CD4-positive, alpha-beta T cell treated with Interleukin-6 for 4 hours (primary cell): ENCODE data around the gene MTURN.
"Not testable (repeated sequence)": the region's sequence is repeated elsewhere in the genome, so short reads cannot be mapped to it uniquely, and the experiment has no call there.

Experiments
- DNase-seq: peaks from one replicate; pipeline ENCODE4 v3.0.0-alpha.2; 2020; ENCODE audit warnings: mixed read lengths

MTURN gene

DNA sequence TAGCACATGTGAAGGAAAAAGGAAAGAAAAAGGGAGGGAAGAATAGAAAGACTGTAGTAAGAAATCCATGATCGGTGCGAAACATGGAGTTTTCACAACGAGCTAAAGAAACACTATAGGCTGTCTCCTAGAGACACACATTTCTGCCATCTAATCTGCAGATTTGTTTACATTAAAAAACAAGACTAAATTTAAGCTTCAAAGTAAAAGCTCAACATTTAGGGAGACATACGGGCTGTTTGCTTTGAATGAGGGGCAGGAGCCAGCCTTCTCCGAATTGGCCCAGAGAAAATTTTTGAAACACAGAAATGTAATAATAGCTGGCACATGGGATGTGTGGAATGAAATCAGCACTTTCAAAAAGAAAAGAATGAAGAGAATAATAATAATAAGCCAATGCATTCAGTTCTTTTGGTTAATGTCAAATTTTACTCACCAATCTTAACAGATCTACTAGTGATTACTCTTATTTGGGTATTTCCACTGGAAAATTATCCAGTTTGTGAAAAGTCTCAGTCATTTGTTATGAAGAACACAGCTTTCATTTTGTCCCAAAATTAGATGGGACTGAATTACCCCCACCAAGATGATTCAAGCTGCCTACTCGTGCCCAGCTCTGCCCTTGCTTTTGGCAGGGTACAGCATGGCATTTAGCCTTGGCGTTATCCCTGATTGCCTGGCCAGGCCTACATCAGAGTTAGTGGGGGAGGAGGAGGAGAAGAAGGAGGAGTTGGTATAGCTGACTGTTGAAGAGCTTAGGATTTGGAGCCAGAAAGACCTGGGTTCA lies 47.1 kb downstream of the MTURN start:
- no peak for DNase-seq

DNA sequence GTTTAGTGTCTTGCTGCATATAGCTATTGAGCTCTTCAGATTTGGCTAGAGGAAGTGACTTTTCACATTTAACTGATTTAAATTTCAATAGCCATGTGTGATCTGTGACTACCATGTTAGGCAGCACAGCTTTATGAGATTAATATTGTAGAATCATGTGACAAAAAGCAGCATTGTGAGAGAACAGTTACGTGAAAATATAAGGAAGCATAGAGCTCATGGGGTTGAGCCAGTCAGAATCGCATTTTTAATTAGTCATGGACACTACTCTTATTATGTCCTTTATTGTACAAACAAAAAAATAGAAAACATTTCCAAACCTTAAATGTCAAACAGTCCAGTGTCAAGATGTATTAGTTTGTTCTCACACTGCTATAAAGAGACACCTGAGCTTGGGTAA lies 48.0 kb downstream of the MTURN start:
- DNase-seq = no peak

DNA sequence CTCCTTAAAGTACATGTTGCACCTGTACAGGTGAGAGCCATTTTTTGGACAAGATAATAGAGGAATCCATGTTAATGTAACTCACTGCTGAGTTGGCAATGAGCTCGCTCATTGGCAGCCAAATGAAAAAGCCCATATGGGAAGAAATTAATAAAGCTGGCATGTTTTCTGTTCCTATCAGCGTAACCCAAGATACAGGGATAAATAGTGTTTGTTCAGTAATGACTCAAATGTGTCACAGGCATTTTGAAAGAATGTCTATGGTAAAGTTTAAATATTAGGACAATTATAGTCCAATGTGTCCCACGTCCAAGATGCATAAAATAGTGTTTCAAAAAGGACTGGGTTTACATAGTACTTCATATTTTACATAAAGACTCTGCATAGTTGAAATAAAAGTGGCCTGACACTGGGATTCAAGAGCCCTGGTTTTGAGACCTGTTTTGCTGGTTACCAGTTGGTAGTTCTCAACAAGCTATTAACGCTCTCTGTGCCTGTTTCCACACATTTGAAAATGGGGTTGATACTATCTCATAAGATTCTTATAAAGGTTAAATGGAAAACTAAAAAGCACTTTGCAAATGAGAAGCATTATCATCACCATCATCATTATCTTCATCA lies 49.1 kb downstream of the MTURN start:
- no peak for DNase-seq

DNA sequence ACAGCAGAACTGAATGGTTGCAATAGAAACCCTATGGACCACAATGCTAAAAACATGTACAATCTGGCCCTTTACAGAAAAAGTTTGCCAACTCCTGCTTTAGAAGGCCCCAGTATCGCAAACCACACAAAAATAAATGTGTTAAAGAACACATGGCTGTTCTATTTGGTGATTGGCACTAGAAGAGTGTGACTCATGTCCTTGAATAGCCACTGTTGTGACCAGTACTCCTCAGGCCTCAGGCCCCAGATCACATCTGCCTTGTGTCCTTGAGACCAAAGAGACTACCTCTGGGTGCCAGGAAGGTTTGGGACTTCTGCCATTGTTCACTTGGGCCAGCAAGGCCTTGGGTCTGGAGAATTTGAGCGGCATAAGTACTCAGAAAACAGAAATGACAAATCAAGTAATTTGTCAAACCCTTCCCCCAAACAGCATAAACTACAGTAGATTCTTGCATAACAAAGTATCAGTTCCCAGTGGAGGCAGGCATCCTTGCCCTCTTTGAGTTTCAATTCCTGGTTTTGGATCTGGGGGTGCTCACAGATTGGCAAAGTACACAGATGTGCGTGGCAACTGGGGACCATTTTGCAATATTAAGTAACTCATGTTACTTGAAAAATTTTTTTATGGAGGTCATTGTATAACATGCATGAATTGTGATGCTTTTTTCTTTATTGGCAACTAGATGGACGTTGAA lies 50.2 kb downstream of the MTURN start:
- DNase-seq = no peak

DNA sequence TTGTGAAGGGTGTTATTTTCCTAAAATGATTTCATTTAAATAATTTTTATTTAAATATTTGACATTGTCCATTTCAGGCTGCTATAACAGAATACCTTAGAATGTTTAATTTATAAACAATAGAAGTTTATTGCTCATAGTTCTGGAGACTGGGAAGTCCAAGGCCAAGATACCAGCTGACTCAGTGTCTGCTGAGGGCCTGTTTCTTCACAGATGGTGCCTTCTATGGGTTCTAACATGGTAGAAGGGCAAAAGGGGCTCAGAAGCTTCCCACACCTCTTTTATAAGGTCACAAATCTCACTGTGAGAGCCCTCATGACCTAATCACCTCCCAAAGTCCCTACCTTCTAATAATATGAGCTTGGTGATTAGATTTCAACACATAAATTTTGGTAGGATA lies 50.7 kb downstream of the MTURN start:
- no peak for DNase-seq

DNA sequence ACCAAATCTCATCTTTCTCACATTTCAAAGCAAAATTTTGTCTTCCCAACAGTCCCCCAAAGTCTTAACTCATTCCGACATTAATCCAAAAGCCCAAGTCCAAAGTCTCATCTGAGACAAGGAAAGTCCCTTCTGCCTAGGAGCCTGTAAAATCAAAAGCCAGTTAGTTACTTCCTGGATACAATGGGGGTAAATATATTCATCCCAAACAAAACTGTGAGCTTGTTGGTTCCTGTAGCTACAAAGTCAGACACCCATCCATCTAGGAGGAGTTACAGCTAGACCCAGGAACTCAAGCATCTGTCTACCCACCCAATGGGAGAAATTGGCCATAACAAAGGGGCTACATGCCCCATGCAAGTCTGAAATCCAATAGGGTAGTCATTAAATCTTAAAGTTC lies 51.9 kb downstream of the MTURN start:
- DNase-seq = no peak

DNA sequence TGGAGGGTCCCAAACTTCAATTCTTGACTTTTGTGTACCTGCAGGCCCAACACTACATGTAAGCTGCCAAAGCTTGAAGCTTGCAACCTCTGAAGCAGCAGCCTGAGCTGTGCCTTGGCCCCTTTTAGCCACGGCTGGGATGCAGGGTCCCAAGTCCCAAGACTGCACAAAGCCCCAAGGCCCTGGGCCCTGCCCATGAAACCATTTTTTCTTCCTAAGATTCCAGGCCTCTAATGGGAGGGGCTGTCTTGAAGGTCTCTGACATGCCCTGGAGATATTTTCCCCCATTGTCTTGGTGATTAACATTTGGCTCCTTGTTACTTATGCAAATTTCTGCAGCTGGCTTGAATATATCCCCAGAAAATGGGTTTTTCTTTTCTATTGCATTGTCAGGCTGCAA lies 52.7 kb downstream of the MTURN start:
- DNase-seq = no peak

DNA sequence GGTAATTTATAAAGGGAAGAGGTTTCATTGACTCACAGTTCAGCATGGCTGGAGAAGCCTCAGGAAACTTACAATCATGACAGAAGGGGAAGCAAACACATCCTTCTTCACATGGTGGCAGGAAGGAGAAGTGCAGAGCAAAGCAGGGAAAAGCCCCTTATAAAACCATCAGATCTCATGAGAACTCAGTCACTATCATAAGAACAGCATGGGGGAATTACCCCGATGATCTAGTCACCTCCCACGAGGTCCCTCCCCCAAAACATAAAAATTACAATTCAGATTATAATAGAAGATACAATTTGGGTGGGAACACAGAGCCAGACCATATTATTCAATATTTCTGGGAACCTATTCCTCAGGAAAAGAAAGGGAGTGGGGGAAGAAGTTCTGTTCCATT lies 53.6 kb downstream of the MTURN start:
- not testable (repeated sequence) for DNase-seq

DNA sequence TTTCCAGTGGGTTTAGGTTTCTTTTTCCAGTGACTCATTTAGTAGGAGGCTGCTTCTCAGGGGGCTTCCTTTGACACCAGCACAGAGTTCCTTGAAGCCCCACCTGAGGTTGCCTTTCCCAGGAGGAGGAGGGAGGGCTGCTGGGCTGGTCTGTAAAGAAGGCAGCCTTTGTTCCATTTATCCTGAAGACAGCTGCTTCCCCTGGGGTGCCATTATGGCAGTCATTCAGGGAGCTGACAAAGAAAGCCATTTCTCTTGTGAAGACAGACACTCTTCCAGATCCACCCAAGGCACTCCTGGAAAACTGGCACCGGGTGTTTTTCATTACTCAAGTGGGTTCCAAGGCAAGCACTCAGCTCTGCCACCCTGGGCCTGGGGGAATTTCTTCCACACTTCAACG lies 54.0 kb downstream of the MTURN start:
- DNase-seq = no peak

DNA sequence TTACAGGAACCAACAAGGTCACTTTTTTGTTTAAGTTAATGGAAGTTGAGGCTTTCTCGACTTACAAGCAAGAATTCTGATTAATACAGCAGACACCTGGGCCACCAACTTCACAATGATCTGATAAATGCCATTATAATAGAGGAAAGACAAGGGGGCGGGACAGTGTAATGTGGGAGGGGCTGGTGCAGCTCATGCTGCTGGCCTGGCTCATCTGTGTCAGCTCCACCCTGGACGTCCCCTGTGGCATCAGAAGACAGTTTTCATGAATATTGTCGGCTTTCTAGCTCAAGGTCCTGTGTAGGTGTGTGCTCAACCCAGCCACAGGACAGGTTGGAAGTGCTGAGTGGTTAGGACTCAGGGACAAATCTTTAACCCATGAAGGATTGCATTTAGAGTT lies 57.0 kb downstream of the MTURN start:
- no peak for DNase-seq

DNA sequence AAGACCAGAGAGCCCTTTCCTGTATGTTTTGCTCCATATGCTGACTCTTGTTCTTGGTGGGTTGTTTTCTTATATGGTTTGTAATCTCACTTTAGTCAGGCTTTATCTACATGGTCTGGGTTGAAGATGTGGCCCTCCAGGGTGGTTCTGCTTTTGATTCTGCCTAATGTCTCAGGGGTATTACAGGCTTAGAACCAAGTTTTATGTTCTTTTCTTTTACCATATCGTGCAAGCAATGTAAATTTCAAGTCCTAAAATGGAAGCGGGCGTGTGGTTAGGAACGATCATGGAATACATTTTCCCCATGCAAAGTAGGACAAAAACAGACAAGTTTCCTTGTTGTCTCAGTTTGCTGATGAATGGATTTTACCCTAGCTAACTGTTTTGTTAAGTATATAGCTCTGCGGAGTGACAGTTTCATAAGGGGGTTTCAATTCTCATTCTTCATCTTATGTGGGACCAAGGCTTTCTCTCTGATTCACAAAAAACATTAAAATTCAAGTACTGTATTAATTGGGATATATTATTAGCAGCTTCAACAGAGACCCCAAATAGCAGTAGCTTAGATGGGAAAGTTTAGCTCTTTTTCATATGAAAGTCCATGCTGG lies 58.7 kb downstream of the MTURN start:
- no peak for DNase-seq

DNA sequence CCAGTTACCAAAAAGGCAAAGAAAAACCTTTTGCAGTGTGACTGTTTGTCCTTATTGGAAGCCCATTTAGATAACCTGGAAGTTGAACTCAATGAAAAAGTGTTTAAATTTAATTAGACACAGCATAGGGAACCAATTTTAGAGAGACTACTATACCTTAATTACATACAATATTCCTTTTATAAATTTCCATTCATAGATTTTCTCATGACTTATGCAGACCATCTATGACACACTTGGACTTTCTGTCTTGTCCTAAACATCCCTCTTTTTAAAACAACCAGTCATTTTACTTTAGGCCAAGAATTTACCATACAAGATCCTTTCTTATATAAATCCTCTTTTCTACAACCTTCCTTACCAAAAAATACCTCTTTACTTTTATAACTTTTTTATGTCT lies 61.6 kb downstream of the MTURN start:
- no peak for DNase-seq

DNA sequence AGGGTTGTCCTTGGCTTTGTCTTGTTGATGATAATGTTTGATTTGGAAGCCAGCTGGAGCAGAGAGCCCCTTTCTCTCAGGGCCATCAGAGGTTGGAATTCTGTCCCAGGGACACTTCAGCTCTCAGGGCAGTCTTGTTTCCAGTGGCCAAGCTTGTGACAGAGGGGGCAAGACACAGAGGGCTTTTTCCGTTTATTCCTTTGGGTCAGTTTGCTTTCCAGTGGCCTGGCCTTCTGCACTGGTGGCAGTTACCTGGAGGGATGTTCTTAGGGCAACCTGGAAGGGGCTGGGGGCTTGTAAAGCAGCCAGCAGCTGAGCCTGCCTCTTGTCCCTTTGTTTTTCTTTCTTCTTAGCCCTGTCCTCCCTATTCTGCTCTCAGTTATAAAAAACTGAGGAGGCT lies 62.7 kb downstream of the MTURN start:
- no peak for DNase-seq

DNA sequence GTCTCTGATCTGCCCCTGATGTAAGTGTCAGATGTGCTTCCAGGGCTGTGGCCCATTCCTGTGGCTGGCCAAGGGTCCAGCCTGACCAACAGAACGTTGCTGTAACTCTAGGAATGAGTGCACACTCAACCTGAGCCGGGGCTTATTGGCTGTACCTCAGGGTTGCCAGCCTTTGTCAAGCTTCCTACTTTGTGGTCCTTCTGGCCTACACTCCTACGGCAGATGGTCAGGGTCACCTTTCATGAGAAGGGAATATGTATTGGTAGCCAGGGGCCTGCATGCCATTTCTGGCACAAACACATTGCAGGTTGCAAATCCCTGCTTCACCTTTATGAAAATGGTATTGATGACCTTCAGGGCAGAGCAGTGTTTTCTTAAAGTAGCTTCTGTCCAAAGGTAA lies 64.5 kb downstream of the MTURN start:
- DNase-seq = no peak

DNA sequence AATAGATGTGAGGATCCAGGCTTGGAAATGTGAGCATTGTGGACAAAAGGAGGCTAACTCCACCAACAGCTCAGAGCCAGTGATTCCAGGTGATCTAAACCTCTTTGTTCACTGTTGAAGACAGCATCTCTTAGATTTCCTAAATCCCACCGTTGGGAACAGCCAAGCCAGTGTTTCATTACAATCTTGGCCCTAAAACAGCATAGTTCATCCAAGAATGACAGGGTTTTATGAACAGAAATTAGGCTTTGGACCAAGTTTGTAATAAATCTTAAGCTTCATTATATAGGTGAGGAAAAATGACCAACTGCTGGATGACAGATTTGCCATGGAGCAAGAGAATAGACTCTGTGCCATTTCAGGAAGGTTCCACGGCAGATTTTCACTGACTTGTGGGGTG lies 65.8 kb downstream of the MTURN start:
- DNase-seq = no peak

DNA sequence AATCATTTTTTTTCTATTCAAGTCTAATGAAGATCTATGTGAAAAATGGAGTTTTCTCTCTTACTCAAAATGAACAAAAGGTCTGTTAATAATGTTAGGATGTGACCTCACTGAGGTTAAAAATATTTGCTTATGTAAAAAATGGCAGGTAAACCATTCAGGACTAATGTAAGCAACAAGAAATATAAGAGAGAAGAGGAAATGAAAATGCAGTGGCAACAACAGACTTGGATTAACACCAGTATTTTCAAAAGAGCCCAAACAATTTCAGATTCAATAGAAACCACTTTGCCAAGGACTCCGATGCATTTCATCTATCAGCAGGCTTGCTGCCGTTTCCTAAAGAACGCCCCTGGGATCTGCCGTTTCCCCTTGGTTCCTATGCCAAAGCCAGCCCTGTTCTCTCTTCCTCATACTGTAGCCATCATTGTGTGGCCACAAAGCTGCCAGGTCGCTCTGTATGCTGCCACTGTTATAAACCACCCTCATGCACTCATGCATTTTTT lies 66.4 kb downstream of the MTURN start:
- no peak for DNase-seq

DNA sequence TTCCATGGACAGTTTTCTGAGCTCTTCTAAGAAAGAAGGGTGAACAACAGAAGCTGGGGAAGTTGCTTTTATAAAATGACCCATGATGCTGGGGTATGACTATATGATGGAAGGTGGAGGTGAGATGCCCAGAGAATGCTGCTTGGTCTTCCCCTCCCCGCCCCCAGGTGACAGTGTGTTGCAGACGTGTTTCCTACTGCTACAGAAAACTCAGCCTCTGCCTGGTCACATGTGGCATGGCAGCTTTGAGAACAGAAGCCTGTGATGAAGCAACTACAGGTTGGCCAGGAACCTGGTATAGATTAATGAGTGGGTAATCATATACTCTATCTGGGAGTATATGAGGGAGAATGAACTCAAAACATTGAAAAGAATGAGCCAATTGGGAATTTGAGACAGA lies 67.1 kb downstream of the MTURN start:
- DNase-seq = no peak

DNA sequence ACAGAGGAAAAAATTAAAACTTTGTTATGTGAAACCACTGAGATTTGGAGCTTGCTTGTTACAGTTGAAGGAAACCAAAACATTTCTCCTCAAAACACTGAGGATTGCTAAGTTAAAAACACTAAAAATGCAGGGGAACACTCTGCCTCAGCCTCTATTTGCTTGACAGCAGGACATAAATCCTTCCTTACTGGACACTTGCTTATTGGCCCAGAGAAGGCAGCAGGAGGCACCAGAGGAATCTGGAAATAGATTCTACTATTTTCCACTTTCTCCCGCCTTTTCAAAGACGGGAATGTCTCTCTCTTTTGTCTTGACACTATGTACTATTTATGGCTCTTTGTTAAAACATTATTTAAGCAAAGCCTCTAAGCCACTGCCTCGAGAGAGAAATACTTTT lies 67.9 kb downstream of the MTURN start:
- DNase-seq = no peak

DNA sequence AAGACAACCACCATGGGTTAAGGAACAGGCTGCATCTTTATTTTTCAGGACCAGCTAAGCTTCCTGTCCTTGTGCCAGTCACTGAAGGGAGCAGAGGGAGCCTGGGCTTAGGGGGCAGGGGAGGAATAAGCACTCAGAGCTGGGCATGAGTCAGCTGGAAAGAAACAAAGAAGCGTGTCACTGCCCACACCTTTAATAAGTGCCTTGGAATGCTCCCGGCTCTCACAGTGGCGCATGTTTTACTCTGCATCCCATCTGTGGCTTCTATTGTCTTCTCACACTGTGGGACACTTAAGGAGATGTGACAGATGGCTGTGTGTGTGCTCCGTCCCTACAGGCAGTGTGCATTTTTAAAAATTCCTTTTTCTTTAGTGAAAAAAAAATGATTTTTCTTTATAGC lies 71.7 kb downstream of the MTURN start:
- DNase-seq = no peak

DNA sequence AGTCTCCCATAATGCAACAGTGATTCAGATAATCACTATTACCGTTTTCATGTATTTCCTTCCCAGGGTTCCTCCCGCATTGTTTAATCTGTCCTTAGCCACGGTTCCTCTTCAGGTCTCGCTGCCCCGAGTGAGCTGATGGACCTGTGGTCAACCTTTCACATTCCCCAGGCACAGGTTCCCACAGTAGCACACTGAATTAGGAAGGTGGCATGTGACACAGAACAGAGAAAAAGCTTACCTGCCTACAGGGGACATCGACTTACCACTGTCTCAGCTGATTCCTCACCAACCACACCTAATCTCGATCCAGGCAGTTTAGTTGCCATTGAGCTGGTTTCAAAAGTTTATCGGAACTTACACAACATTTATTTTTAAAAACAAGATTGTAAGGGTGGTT lies 72.2 kb downstream of the MTURN start:
- no peak for DNase-seq

DNA sequence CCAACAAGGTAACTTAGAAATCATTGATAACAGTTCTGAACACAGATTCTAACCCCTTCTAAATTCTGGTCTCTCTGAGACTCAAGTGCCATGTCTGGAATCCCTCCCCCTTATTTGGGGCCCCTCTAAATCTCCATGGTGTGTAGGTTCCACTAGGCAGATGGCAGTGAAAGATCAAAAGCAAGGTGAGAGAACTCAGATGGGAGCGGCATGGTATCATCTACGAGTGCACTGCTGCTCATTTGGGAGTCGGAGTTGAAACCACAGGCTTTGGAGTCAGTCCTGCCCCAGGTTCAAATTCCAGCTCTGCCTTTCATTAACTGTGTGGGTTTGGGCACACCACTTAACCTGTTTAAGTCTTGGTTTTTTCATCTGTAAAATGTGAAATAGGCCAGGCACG lies 72.6 kb downstream of the MTURN start:
- DNase-seq = no peak

DNA sequence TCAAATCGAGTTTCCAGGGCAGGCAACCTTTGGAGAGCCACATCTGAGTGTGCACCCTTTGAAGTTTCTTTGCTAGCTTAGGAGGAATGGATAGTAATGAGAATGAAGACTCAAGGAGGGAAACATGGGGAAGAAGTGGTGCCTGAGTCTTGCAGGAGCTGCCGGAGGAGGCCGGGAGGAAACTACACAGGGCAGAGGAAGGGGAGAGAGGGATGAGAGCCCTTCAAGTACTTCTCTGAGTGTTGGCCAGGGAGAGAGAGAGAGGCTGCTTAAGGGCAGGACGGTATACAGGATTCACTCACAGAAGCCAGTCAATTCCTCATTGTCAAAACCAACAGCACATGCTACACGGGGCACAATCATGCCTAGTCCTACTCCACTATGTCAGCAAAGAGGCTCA lies 75.2 kb downstream of the MTURN start:
- DNase-seq = no peak
